ENCODE data around the gene KNCN. TPM values are rescaled to one million over a fixed set of nuclear protein-coding genes. Genes with fewer than 3 reads are reported as not detected.

KNCN gene
- total and polyA plus RNA-seq, 8 donors = not detected

DNA sequence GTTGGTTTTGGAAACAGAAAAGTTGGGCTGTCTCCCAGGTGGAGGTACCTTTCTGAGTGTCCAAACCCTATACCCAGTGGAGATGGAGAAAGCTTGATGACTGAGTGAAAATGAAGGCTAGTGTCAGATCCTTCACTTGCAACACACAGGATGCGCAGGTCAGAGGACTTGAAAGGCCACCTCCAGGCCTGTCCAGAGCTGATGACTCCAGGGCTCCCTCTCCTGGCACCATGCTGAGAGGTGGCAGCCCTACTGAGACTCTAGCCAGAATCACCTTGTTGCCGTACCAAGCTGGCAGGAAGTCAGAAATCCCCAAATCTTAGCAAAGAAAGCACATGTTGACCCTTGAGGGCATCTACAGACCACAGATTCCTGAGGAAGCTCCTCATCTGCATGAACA lies 16.4 kb downstream of the KNCN start:
- WGBS, 2 donors = 44 to 50% methylated on average over 2 of the region's 2 CpGs
- Histone ChIP-seq H3K27ac (no peak overlapping the region), H3K4me3 (no peak overlapping the region), H3K9me3 (no peaks in the 10 kb centered on the region), H3K27me3 (no peaks in the 10 kb centered on the region), H3K4me1 (peaks cover 0 to 3% (median 0%) of the 10 kb centered on the region in 3 donors), H3K36me3 (no peaks in the 10 kb centered on the region)
- intact Hi-C loops (cut with DNase I) = no loop called here
- ATAC-seq (peak; percentile 56 to 81 (median 68)), DNase-seq (peak in 4 of 6 donors; percentile 30 to 50 (median 44)), FAIRE-seq (no peak)
- TF ChIP-seq, protein P1, sequence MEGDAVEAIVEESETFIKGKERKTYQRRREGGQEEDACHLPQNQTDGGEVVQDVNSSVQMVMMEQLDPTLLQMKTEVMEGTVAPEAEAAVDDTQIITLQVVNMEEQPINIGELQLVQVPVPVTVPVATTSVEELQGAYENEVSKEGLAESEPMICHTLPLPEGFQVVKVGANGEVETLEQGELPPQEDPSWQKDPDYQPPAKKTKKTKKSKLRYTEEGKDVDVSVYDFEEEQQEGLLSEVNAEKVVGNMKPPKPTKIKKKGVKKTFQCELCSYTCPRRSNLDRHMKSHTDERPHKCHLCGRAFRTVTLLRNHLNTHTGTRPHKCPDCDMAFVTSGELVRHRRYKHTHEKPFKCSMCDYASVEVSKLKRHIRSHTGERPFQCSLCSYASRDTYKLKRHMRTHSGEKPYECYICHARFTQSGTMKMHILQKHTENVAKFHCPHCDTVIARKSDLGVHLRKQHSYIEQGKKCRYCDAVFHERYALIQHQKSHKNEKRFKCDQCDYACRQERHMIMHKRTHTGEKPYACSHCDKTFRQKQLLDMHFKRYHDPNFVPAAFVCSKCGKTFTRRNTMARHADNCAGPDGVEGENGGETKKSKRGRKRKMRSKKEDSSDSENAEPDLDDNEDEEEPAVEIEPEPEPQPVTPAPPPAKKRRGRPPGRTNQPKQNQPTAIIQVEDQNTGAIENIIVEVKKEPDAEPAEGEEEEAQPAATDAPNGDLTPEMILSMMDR (IDR thresholded peaks at IDR 0.05) = no peak

DNA sequence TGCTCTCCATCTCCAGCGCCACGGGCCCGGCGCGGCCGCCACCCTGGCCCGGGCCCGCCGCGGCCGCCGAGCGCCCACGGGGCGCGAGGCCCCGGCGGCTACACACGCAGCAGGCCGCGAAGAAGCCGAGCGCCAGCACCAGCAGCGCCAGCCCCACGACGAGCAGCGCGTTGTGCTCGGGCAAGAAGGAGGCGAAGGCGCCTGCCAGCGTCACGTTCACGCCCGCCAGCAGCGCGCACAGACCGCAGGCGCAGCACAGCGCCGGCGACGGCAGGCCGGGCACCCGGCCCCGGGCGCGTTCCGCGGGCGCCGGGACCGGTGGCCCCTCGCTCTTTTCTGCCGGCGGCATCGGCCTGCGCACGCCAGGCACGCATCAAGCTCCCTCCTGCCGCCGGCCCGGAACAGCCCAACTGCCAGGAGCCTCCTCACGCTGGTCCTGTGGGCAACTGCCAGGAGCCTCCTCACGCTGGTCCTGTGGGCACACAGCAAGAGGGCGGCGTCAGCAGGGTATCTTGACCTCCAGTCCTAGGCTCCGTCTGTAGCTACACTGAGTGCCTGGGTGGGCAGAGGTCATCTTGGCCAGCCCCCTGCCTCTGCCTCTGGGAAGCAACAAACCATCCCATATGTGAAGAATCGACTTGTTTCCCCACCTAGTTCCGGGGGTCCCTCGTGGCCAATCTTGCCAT lies 18.1 kb downstream of the KNCN start:
- intact Hi-C loops (cut with DNase I) = no loop called here
- no peak overlapping the region for H3K27ac ChIP-seq

DNA sequence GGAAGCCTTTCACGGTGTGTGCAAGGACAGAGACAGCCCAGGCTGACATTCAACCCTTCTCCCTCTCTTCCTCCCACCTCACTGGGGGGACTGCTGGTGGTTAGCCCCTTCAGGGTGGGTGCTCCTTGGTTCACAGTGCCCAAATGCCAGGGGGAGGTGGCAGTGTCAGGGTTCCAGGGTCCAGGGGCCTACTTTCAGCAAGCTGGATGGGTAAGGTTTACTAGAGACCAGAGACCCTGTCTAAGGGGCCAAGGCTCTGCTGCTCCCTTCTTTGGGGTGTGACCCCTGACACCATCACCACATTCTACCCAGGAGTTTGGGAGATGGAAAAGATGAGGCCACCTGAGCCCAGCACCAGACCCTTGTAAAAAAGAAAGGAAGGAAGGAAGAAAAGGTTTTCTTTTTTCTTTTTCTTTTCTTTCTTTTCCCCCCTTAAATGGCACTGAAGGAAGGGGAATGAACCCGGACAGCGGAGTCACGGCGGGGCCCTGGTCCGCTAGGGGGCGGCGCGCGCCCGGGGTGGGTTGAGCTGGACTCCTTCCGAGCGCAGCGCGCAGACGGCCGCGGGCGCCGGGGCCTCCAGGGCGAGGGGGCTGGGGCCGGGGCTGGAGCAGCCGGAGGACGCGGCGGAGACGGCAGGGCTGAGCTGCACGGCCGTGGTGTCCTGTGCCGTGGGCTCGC lies 18.8 kb downstream of the KNCN start:
- intact Hi-C loops (cut with DNase I) = no loop called here
- TF ChIP-seq, protein P1 (IDR thresholded peaks at IDR 0.05) = peak in 3 of 4 donors; percentile 38 to 45 (median 42)
- 3% methylated on average over 25 to 31 of the region's 31 CpGs for WGBS, 2 donors
- H3K27ac ChIP-seq = no peak overlapping the region
- ATAC-seq = peak; percentile 53 to 82 (median 79)
- no peaks in the 10 kb centered on the region for H3K27me3 ChIP-seq
- FAIRE-seq = no peak
- peak; percentile 26 to 89 (median 50) for DNase-seq
- peak overlapping the region in 2 of 4 donors; percentile 27 to 39 for H3K4me3 ChIP-seq
- peaks cover 0 to 3% (median 0%) of the 10 kb centered on the region in 3 donors for H3K4me1 ChIP-seq
- H3K9me3 ChIP-seq = no peaks in the 10 kb centered on the region
- no peaks in the 10 kb centered on the region for H3K36me3 ChIP-seq

More for the DNA sequence above, 18.1 kb downstream of the KNCN start:
- Histone ChIP-seq H3K9me3 (no peaks in the 10 kb centered on the region), H3K4me1 (peaks cover 0 to 3% (median 0%) of the 10 kb centered on the region in 3 donors), H3K4me3 (peak overlapping the region in 2 of 4 donors; percentile 27 to 39), H3K36me3 (no peaks in the 10 kb centered on the region), H3K27me3 (no peaks in the 10 kb centered on the region)
- WGBS, 2 donors = 9 to 10% methylated on average over 62 to 71 of the region's 71 CpGs
- TF ChIP-seq, protein P1 (IDR thresholded peaks at IDR 0.05) = no peak
- peak in 3 of 6 donors; percentile 38 to 72 (median 69) for DNase-seq
- ATAC-seq = peak; percentile 17 to 57 (median 36)
- FAIRE-seq = no peak

DNA sequence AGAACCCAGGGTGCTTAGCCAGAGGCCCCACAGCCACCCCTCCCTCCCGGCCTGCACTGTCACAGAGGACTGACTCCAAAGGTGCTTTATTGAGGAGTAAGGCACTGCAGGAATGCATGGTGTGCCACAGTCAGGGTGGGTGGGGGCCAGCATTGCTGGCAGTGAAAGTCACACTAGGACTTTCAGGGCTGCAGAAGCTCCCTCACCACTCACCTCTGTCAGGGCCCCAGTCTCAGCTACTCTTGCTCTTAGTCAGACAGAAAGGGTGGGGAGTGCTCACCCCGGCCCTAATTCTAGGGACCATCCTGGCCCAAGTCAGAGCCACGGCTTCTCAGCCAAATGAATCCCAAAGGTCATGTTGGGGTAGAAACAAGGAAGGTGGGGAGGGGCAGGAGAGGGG lies 19.4 kb downstream of the KNCN start:
- FAIRE-seq (no peak), ATAC-seq (no peak), DNase-seq (peak in 2 of 6 donors; percentile 9 to 31)
- no peak overlapping the region for H3K4me3 ChIP-seq
- WGBS, 2 donors = 60 to 63% methylated on average over 3 of the region's 3 CpGs
- H3K27me3 ChIP-seq = no peaks in the 10 kb centered on the region
- intact Hi-C loops (cut with DNase I) = no loop called here
- TF ChIP-seq, protein P1 (IDR thresholded peaks at IDR 0.05) = no peak
- H3K9me3 ChIP-seq = no peaks in the 10 kb centered on the region
- H3K27ac ChIP-seq = no peak overlapping the region
- H3K36me3 ChIP-seq = no peaks in the 10 kb centered on the region
- H3K4me1 ChIP-seq = peaks cover 0 to 3% (median 0%) of the 10 kb centered on the region in 3 donors

Data from pancreas (tissue), 10 donors.